MM.1S (cell line): ENCODE results near the gene NTRK3.

Experiments
- CTCF ChIP-seq: fragments of 300-600 bp; sonication (generic); IDR thresholded peaks from 2 replicates; pipeline ENCODE4 v1.5.1; 2016; ENCODE audit warnings: antibody characterized with exemption, low read length, mixed read lengths
- EZH2 ChIP-seq: fragments of 300-600 bp; sonication (generic); optimal IDR thresholded peaks from 2 replicates; pipeline ENCODE3; 2017; ENCODE audit warnings: low read depth, mild to moderate bottlenecking, antibody characterized with exemption, low read length, mixed read lengths
- EZH2phosphoT487 ChIP-seq: fragments of 300-600 bp; sonication (generic); IDR thresholded peaks from 2 replicates; pipeline ENCODE4 v1.6.1; 2018; ENCODE audit warnings: antibody characterized with exemption, low read length

DNA sequence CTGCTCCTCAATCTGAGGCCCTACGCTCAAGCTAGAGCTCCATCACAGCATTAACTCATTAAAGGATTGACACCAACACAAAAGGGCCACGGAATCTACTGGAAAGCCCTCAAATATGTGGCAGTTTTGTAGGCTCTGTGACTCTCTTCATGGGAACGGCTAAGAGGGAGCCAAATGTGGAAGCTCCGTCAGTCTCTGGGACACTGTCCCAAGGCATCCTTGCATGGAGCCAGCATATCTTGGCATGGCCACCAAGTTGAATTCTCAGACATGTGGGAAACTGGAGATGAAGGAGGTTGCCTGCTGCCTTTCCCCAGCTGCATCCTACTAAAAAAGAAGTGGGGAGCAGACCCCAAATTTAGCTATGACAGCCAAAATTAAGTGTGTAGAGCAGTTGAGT is 296.9 kb downstream of the NTRK3 start:
- TF ChIP-seq CTCF (no peak), EZH2 (no peak), EZH2phosphoT487 (no peak)
